A549 (cell line): ENCODE data around the gene CHRNA10. TPM values are rescaled to one million over a fixed set of nuclear protein-coding genes. Genes with fewer than 3 reads are reported as not detected.

Experiments used
- ATAC-seq, 2 experiments: fragments of 200-7000 bp in 1 of 2; fragments of >200 bp in 1 of 2; cut with Nextera tagmentation in 1 of 2; cut with Tn5 transposase in 1 of 2; 3 replicates each; pipeline versions ENCODE4 v1.8.0 to v1.9.1; 2018 to 2020; ENCODE audit warnings: mild to moderate bottlenecking in 1 of 2, moderate library complexity in 1 of 2
- CTCF ChIA-PET: fragments of 300-600 bp; sonication (Branson Sonifier 250); formaldehyde crosslinking; extraction: SDS; loops from one replicate; lab custom pipeline; 2021; ENCODE audit warnings: antibody characterized with exemption, inconsistent platforms; lab: Yijun Ruan, JAX
- POLR2A ChIA-PET: fragments of 350-600 bp; formaldehyde crosslinking; extraction: SDS; loops from one replicate; lab custom pipeline; 2021; ENCODE audit warnings: antibody characterized with exemption, inconsistent platforms; lab: Yijun Ruan, JAX
- DNase-seq, 2 experiments: peaks; one replicate each; pipeline versions ENCODE4 v3.0.0 to v3.0.0-alpha.2; 2011 to 2016; ENCODE audit warnings: low read depth in 1 of 2, low spot score in 1 of 2
- FAIRE-seq: peaks from 2 replicates; lab custom pipeline; 2011; peaks lifted over from hg19 to GRCh38; lab: Jason Lieb, UNC
- H3K27ac ChIP-seq, 2 experiments: fragments of >200 bp; sonication (Bioruptor Twin); formaldehyde crosslinking; 3 replicates each; pipeline ENCODE4 v1.5.1; 2016 to 2017
- H3K4me1 ChIP-seq: fragments of >200 bp; sonication (Bioruptor Twin); formaldehyde crosslinking; 3 replicates; pipeline ENCODE4 v1.6.1; 2016
- H3K4me2 ChIP-seq: fragments of >200 bp; sonication (Bioruptor Twin); formaldehyde crosslinking; 3 replicates; pipeline ENCODE4 v1.6.1; 2016
- H3K4me3 ChIP-seq: fragments of >200 bp; sonication (Bioruptor Twin); formaldehyde crosslinking; 3 replicates; pipeline ENCODE4 v1.5.1; 2016
- H3K9me3 ChIP-seq: fragments of >200 bp; sonication (Bioruptor Twin); formaldehyde crosslinking; 3 replicates; pipeline ENCODE4 v1.6.1; 2016
- BHLHE40 ChIP-seq: IDR thresholded peaks from 2 replicates; pipeline ENCODE4 v1.6.1; 2012; ENCODE audit warnings: low read depth, low read length, inconsistent platforms
- CBX2 ChIP-seq: fragments of 200-600 bp; sonication (generic); IDR thresholded peaks from 2 replicates; pipeline ENCODE4 v1.6.1; 2016; ENCODE audit warnings: low read depth, mild to moderate bottlenecking, borderline replicate concordance
- CHD2 ChIP-seq: fragments of 150-350 bp; IDR thresholded peaks from 2 replicates; pipeline ENCODE4 v1.6.1; 2014; ENCODE audit warnings: low read length; ENCODE audit not compliant: partially characterized antibody
- EHF ChIP-seq: fragments of 250-450 bp; sonication (Bioruptor Pico); IDR thresholded peaks from 2 replicates; pipeline ENCODE4 v1.5.0; 2020; ENCODE audit warnings: mild to moderate bottlenecking
- EP300 ChIP-seq, 2 experiments: fragments of >200 bp; sonication (Bioruptor Twin); formaldehyde crosslinking; IDR thresholded peaks; 2 replicates in 1 of 2; 3 replicates in 1 of 2; pipeline ENCODE4 v1.6.1; 2016 to 2017
- ESRRA ChIP-seq: fragments of 150-350 bp; IDR thresholded peaks from 2 replicates; pipeline ENCODE4 v1.6.1; 2014; ENCODE audit warnings: mild to moderate bottlenecking, low read length, borderline replicate concordance
- FOSL2 ChIP-seq, 2 experiments: fragments of 450-650 bp in 1 of 2; fragments of >200 bp in 1 of 2; sonication (Bioruptor Twin) in 1 of 2; formaldehyde crosslinking; IDR thresholded peaks; 2 replicates each; pipeline versions ENCODE4 v1.5.0 to v1.6.1; 2016 to 2020; ENCODE audit warnings: mild to moderate bottlenecking in 1 of 2, moderate library complexity in 1 of 2
- FOXS1 ChIP-seq: fragments of 250-450 bp; sonication (Bioruptor Pico); IDR thresholded peaks from 2 replicates; pipeline ENCODE4 v1.5.0; 2020; ENCODE audit warnings: mild to moderate bottlenecking, moderate library complexity
- GATA3 ChIP-seq: IDR thresholded peaks from 2 replicates; pipeline ENCODE4 v1.6.1; 2012; ENCODE audit warnings: borderline replicate concordance
- HES2 ChIP-seq: fragments of >200 bp; sonication (Bioruptor Twin); formaldehyde crosslinking; IDR thresholded peaks from 2 replicates; pipeline ENCODE4 v1.6.1; 2016
- HMGXB4 ChIP-seq: fragments of 250-450 bp; sonication (Bioruptor Pico); IDR thresholded peaks from 2 replicates; pipeline ENCODE4 v1.5.0; 2021; ENCODE audit warnings: mild to moderate bottlenecking, moderate library complexity, borderline replicate concordance
- JUN ChIP-seq, 2 experiments: fragments of >200 bp; sonication (Bioruptor Twin); formaldehyde crosslinking; IDR thresholded peaks; 2 replicates in 1 of 2; 3 replicates in 1 of 2; pipeline ENCODE4 v1.6.1; 2016 to 2017
- KDM5A ChIP-seq: fragments of 200-600 bp; sonication (generic); IDR thresholded peaks from 2 replicates; pipeline ENCODE4 v1.6.1; 2016; ENCODE audit warnings: antibody characterized with exemption, mild to moderate bottlenecking
- MYC ChIP-seq: IDR thresholded peaks from 2 replicates; pipeline ENCODE4 v1.6.1; 2012; ENCODE audit warnings: mild to moderate bottlenecking, inconsistent platforms, low read length, improper control_type of control experiment, borderline replicate concordance
- NFE2L2 ChIP-seq: fragments of 150-350 bp; conservative IDR thresholded peaks from 2 replicates; pipeline ENCODE4 v1.6.1; 2014; ENCODE audit warnings: low read length
- NPAS2 ChIP-seq: fragments of 250-450 bp; sonication (Bioruptor Pico); IDR thresholded peaks from 2 replicates; pipeline ENCODE4 v1.8.0; 2022; ENCODE audit warnings: mild to moderate bottlenecking, moderate library complexity, borderline replicate concordance
- NR3C1 ChIP-seq: fragments of >200 bp; sonication (Bioruptor Twin); formaldehyde crosslinking; IDR thresholded peaks from 3 replicates; pipeline ENCODE4 v1.6.1; 2017
- PBX3 ChIP-seq: IDR thresholded peaks from 2 replicates; pipeline ENCODE4 v1.6.1; 2012
- POLR2A ChIP-seq: IDR thresholded peaks from 2 replicates; pipeline ENCODE4 v1.6.1; 2012; ENCODE audit warnings: mild to moderate bottlenecking, low read length
- RARB ChIP-seq: fragments of 250-450 bp; sonication (Bioruptor Pico); IDR thresholded peaks from 2 replicates; pipeline ENCODE4 v1.8.0; 2021; ENCODE audit warnings: mild to moderate bottlenecking, moderate library complexity
- SMC3 ChIP-seq: fragments of >200 bp; sonication (Bioruptor Twin); formaldehyde crosslinking; IDR thresholded peaks from 3 replicates; pipeline ENCODE4 v1.6.1; 2018; ENCODE audit warnings: inconsistent platforms
- USF2 ChIP-seq: fragments of 450-650 bp; IDR thresholded peaks from 2 replicates; pipeline ENCODE4 v1.6.1; 2014; ENCODE audit warnings: antibody characterized with exemption
- ZSCAN20 ChIP-seq: fragments of 250-450 bp; sonication (Bioruptor Pico); IDR thresholded peaks from 2 replicates; pipeline ENCODE4 v1.8.0; 2022; ENCODE audit warnings: mild to moderate bottlenecking, moderate library complexity
- WGBS: methylation state at CpG from one replicate; pipeline ENCODE4 v1.1.6; 2017; ENCODE audit errors: missing lambda C conversion rate; 5-methylcytosine and 5-hydroxymethylcytosine counted together
- polyA plus RNA-seq, 4 experiments: library from polyadenylated mRNA; depleted of rRNA in 3 of 4; stranded (reverse); fragments of >200 nt; fragmentation: RNase III in 1 of 4; extraction: RNeasy Plus Mini Kit Qiagen cat#74134 plus additional on column Dnase treatment in 1 of 4; gene quantifications; 2 replicates in 3 of 4; 3 replicates in 1 of 4; pipeline ENCODE4 v1.2.3, GENCODE V29; 2011 to 2017

Gene CHRNA10
- polyA plus RNA-seq, 2 of the 4 experiments (the other 2 are of a cell fraction) = 0.44 to 0.85 TPM

GRCh38 chr11:3683039-3683438 lies 11.9 kb upstream of the CHRNA10 start:
- POLR2A ChIA-PET = no interaction called here
- Histone ChIP-seq H3K9me3 (no peaks in the 10 kb centered on the region), H3K27ac (no peak overlapping the region), H3K4me2 (no peak overlapping the region), H3K4me3 (no peak overlapping the region), H3K4me1 (no peaks in the 10 kb centered on the region)
- TF ChIP-seq CHD2 = no peak
- no peak for TF ChIP-seq ZSCAN20 (CRISPR knock-in tag)
- TF ChIP-seq FOSL2 (IDR thresholded peaks at IDR 0.05) = no peak
- no peak for TF ChIP-seq FOSL2 (CRISPR knock-in tag; IDR thresholded peaks at IDR 0.05)
- TF ChIP-seq ESRRA = no peak
- no peak for TF ChIP-seq GATA3
- TF ChIP-seq KDM5A = no peak
- TF ChIP-seq USF2 = no peak
- TF ChIP-seq HES2 = no peak
- TF ChIP-seq JUN (IDR thresholded peaks at IDR 0.05) = no peak
- TF ChIP-seq HMGXB4 (CRISPR knock-in tag) = no peak
- no peak for TF ChIP-seq SMC3
- ATAC-seq (no peak), DNase-seq (no peak), FAIRE-seq (no peak)
- CTCF ChIA-PET = interaction anchor here (0.6 kb wide), 1 partner anchor 101 kb away, joined by 3 read pairs; no protein-coding TSS in a partner anchor
- WGBS = 96% methylated on average over 9 of the region's 9 CpGs

GRCh38 chr11:3679077-3679476 lies 7.9 kb upstream of the CHRNA10 start:
- Histone ChIP-seq H3K27ac (no peak overlapping the region), H3K4me2 (no peak overlapping the region), H3K9me3 (no peaks in the 10 kb centered on the region), H3K4me1 (no peaks in the 10 kb centered on the region), H3K4me3 (no peak overlapping the region)
- TF ChIP-seq NFE2L2 (no peak), RARB (CRISPR knock-in tag) (no peak), CBX2 (no peak), BHLHE40 (no peak), POLR2A (no peak), PBX3 (no peak), GATA3 (no peak), EHF (no peak), NR3C1 (no peak), MYC (no peak), FOXS1 (CRISPR knock-in tag) (no peak), NPAS2 (CRISPR knock-in tag) (no peak)
- ChIA-PET POLR2A (no interaction called here), CTCF (interaction anchor here (0.6 to 0.9 kb wide), 2 partner anchors 9 to 43 kb away, joined by 4 read pairs; no protein-coding TSS in a partner anchor)
- ATAC-seq (no peak), FAIRE-seq (no peak), DNase-seq (no peak)
- WGBS = 93% methylated on average over 3 of the region's 3 CpGs

- H3K9me3 ChIP-seq = no peaks in the 10 kb centered on the region
- H3K4me1 ChIP-seq = no peaks in the 10 kb centered on the region
- WGBS = 97% methylated on average over 11 of the region's 11 CpGs
- POLR2A ChIA-PET = no interaction called here
- TF ChIP-seq FOSL2 (IDR thresholded peaks at IDR 0.05) (no peak), FOSL2 (CRISPR knock-in tag; IDR thresholded peaks at IDR 0.05) (no peak), EP300 (IDR thresholded peaks at IDR 0.05) (no peak)
- CTCF ChIA-PET = no interaction called here
- no peak overlapping the region for H3K4me3 ChIP-seq
- ATAC-seq = no peak
- no peak for FAIRE-seq
- no peak for DNase-seq
- H3K4me2 ChIP-seq = no peak overlapping the region
- H3K27ac ChIP-seq = no peak overlapping the region
These were observed 4.8 kb upstream of the CHRNA10 start for GRCh38 chr11:3675971-3676370.
